Peyer's patch (tissue), 4 donors: ENCODE data around the gene COQ10A. TPM values are rescaled to one million over a fixed set of nuclear protein-coding genes. Genes with fewer than 3 reads are reported as not detected.
"Not testable (repeated sequence)": the region's sequence is repeated elsewhere in the genome, so short reads cannot be mapped to it uniquely, and the experiment has no call there.

ENCODE experiments used
- DNase-seq, 3 donors: peaks; one replicate each; pipeline ENCODE4 v3.0.0-alpha.2; 2017 to 2019
- H3K27ac ChIP-seq, 4 donors: fragments of 200-600 bp; sonication (generic); one replicate each; pipeline ENCODE4 v1.5.1; 2016 to 2019
- H3K27me3 ChIP-seq, 2 donors: fragments of 200-600 bp; sonication (generic); one replicate each; pipeline ENCODE4 v1.5.1; 2019
- H3K36me3 ChIP-seq, 3 donors: fragments of 200-600 bp; sonication (generic); one replicate each; pipeline ENCODE4 v1.5.1; 2016 to 2019
- H3K4me1 ChIP-seq, 4 donors: fragments of 200-600 bp; sonication (generic); one replicate each; pipeline ENCODE4 v1.5.1; 2016 to 2019
- H3K4me3 ChIP-seq, 4 donors: fragments of 200-600 bp; sonication (generic); 1 replicate in 3 of 4; 2 replicates in 1 of 4; pipeline ENCODE4 v1.5.1; 2016 to 2019; ENCODE audit warnings: mild to moderate bottlenecking in 1 of 4
- H3K9me3 ChIP-seq, 4 donors: fragments of 200-600 bp; sonication (generic); one replicate each; pipeline ENCODE4 v1.5.1; 2016 to 2019; ENCODE audit warnings: mild to moderate bottlenecking in 1 of 4
- CTCF ChIP-seq, 6 experiments: fragments of 450-650 bp in 4 of 6; fragments of 200-600 bp in 2 of 6; sonication (generic) in 1 of 6; IDR thresholded peaks; one replicate each; pipeline ENCODE4 v1.5.1; 2017 to 2019; ENCODE audit warnings: antibody characterized with exemption in 6 of 6, mild to moderate bottlenecking in 3 of 6, moderate library complexity in 1 of 6
- POLR2A ChIP-seq, 2 donors: fragments of 450-650 bp; IDR thresholded peaks; one replicate each; pipeline ENCODE4 v1.5.1; 2017; ENCODE audit warnings: antibody characterized with exemption in 2 of 2, mild to moderate bottlenecking in 2 of 2, moderate library complexity in 2 of 2
- total RNA-seq, 4 donors: library from RNA; depleted of rRNA; stranded (reverse); fragments of >200 nt; gene quantifications; one replicate each; pipeline ENCODE4 v1.1.0, GENCODE V29; 2016

The COQ10A gene
- total RNA-seq, 4 donors from 2014 or later, result 9.1 to 14.8 (median 11.8) TPM

GRCh38 chr12:56271031-56271430 is 4.3 kb downstream of the COQ10A start:
- DNase-seq, result no peak
- Histone ChIP-seq H3K9me3 (no peaks in the 10 kb centered on the region), H3K4me3 (no peak overlapping the region), H3K4me1 (peaks cover 0 to 4% (median 2%) of the 10 kb centered on the region in 4 donors), H3K27ac (no peak overlapping the region), H3K27me3 (no peaks in the 10 kb centered on the region), H3K36me3 (peaks cover 0 to 60% (median 0%) of the 10 kb centered on the region in 3 donors)
- TF ChIP-seq CTCF (IDR thresholded peaks at IDR 0.05) (peak in 4 of 6 experiments; percentile 21 to 27 (median 24)), POLR2A (IDR thresholded peaks at IDR 0.05) (no peak)

- peaks cover 0 to 74% (median 0%) of the 10 kb centered on the region in 3 donors for H3K36me3 ChIP-seq
- DNase-seq, H3K4me1 ChIP-seq, H3K27me3 ChIP-seq, H3K9me3 ChIP-seq, H3K27ac ChIP-seq, H3K4me3 ChIP-seq: not testable (repeated sequence)
These were observed 5.7 kb downstream of the COQ10A start for GRCh38 chr12:56272468-56272867.

- H3K9me3 ChIP-seq, result no peaks in the 10 kb centered on the region
- peaks cover 0 to 92% (median 0%) of the 10 kb centered on the region in 3 donors for H3K36me3 ChIP-seq
- DNase-seq, result no peak
- H3K27me3 ChIP-seq, result no peaks in the 10 kb centered on the region
- H3K4me1 ChIP-seq, result no peaks in the 10 kb centered on the region
- no peak overlapping the region for H3K4me3 ChIP-seq
- no peak overlapping the region for H3K27ac ChIP-seq
- no peak for TF ChIP-seq POLR2A (IDR thresholded peaks at IDR 0.05)
- TF ChIP-seq CTCF (IDR thresholded peaks at IDR 0.05), result no peak
These were observed 7.6 kb downstream of the COQ10A start for GRCh38 chr12:56274299-56274698.

GRCh38 chr12:56278905-56279304 is 12.2 kb downstream of the COQ10A start:
- H3K4me3 ChIP-seq, result no peak overlapping the region
- TF ChIP-seq POLR2A (IDR thresholded peaks at IDR 0.05) (no peak), CTCF (IDR thresholded peaks at IDR 0.05) (no peak)
- no peaks in the 10 kb centered on the region for H3K27me3 ChIP-seq
- peaks cover 0 to 100% (median 0%) of the 10 kb centered on the region in 3 donors for H3K36me3 ChIP-seq
- H3K9me3 ChIP-seq, result no peaks in the 10 kb centered on the region
- DNase-seq, result no peak
- H3K4me1 ChIP-seq, result no peaks in the 10 kb centered on the region
- H3K27ac ChIP-seq, result no peak overlapping the region

- Histone ChIP-seq H3K36me3 (peaks cover 0 to 98% (median 0%) of the 10 kb centered on the region in 3 donors), H3K4me3 (no peak overlapping the region), H3K27me3 (no peaks in the 10 kb centered on the region), H3K27ac (no peak overlapping the region), H3K4me1 (no peaks in the 10 kb centered on the region), H3K9me3 (no peaks in the 10 kb centered on the region)
- no peak for TF ChIP-seq POLR2A (IDR thresholded peaks at IDR 0.05)
- TF ChIP-seq CTCF (IDR thresholded peaks at IDR 0.05), result no peak
- DNase-seq, result no peak
These were observed 14.1 kb downstream of the COQ10A start for GRCh38 chr12:56280849-56281248.

- no peaks in the 10 kb centered on the region for H3K9me3 ChIP-seq
- H3K27me3 ChIP-seq, result no peaks in the 10 kb centered on the region
- no peak overlapping the region for H3K4me3 ChIP-seq
- H3K4me1 ChIP-seq, result no peaks in the 10 kb centered on the region
- DNase-seq, result no peak
- TF ChIP-seq CTCF (IDR thresholded peaks at IDR 0.05) (no peak), POLR2A (IDR thresholded peaks at IDR 0.05) (no peak)
- H3K27ac ChIP-seq, result no peak overlapping the region
- H3K36me3 ChIP-seq, result peaks cover 0 to 96% (median 0%) of the 10 kb centered on the region in 3 donors
These were observed 15.3 kb downstream of the COQ10A start for GRCh38 chr12:56282030-56282429.
